H1 (cell line): ENCODE data around the gene SLC1A2. TPM values are rescaled to one million over a fixed set of nuclear protein-coding genes. Genes with fewer than 3 reads are reported as not detected.

Experiments used
- CTCF ChIA-PET: fragments of 300-600 bp; sonication (Branson Sonifier 250); formaldehyde crosslinking; loops from one replicate; lab custom pipeline; 2021; ENCODE audit not compliant: partially characterized antibody; lab: Charles Lee
- POLR2A ChIA-PET: fragments of 300-600 bp; sonication (Branson Sonifier 250); formaldehyde crosslinking; loops from one replicate; lab custom pipeline; 2021; ENCODE audit warnings: inconsistent platforms; ENCODE audit not compliant: partially characterized antibody; lab: Charles Lee
- DNase-seq, 2 experiments: peaks; one replicate each; pipeline versions ENCODE4 v3.0.0 to v3.0.0-alpha.2; 2010 to 2022; ENCODE audit warnings: low spot score in 2 of 2, low read depth in 1 of 2, mixed read lengths in 1 of 2
- FAIRE-seq: peaks from 2 replicates; lab custom pipeline; 2011; peaks lifted over from hg19 to GRCh38; lab: Jason Lieb, UNC
- H2AFZ ChIP-seq: 2 replicates; pipeline ENCODE4 v1.8.1; 2012; ENCODE audit warnings: low read length, inconsistent platforms
- H2AK5ac ChIP-seq: 2 replicates; pipeline ENCODE4 v1.6.1; 2013; ENCODE audit warnings: low read depth, low read length
- H2BK120ac ChIP-seq: replicated peaks from 2 replicates; pipeline ENCODE3; 2013; ENCODE audit warnings: low read depth, low read length, inconsistent platforms
- H2BK12ac ChIP-seq: 2 replicates; pipeline ENCODE4 v1.6.1; 2013; ENCODE audit warnings: low read depth, low read length
- H2BK15ac ChIP-seq: 2 replicates; pipeline ENCODE4 v1.6.1; 2013; ENCODE audit warnings: low read length
- H2BK20ac ChIP-seq: 2 replicates; pipeline ENCODE4 v1.6.1; 2013; ENCODE audit warnings: low read length
- H2BK5ac ChIP-seq: 2 replicates; pipeline ENCODE4 v1.6.1; 2013; ENCODE audit warnings: low read depth, low read length
- H3K14ac ChIP-seq: 2 replicates; pipeline ENCODE4 v1.6.1; 2013; ENCODE audit warnings: inconsistent platforms; ENCODE audit not compliant: insufficient read length
- H3K18ac ChIP-seq: 2 replicates; pipeline ENCODE4 v1.6.1; 2013; ENCODE audit warnings: low read length; ENCODE audit errors: extremely low read depth
- H3K23ac ChIP-seq: 2 replicates; pipeline ENCODE4 v1.6.1; 2013; ENCODE audit warnings: inconsistent platforms; ENCODE audit not compliant: insufficient read length
- H3K23me2 ChIP-seq: 2 replicates; pipeline ENCODE4 v1.6.1; 2013; ENCODE audit warnings: low read depth, low read length
- H3K27ac ChIP-seq: 2 replicates; pipeline ENCODE4 v1.6.1; 2011; ENCODE audit warnings: low read depth, low read length, inconsistent platforms
- H3K27me3 ChIP-seq, 4 experiments: replicated peaks in 1 of 4; 1 replicate in 1 of 4; 2 replicates in 3 of 4; pipeline versions ENCODE4 v1.6.1 to v1.8.1; 2011 to 2013; ENCODE audit warnings: low read length in 3 of 4, mild to moderate bottlenecking in 3 of 4, inconsistent platforms in 2 of 4, mixed read lengths in 2 of 4, moderate library complexity in 1 of 4; ENCODE audit not compliant: control insufficient read depth in 3 of 4, insufficient read depth in 3 of 4; ENCODE audit errors: extremely low read depth in 1 of 4
- H3K36me3 ChIP-seq, 4 experiments: 2 replicates each; pipeline versions ENCODE4 v1.6.1 to v1.8.1; 2011 to 2013; ENCODE audit warnings: mild to moderate bottlenecking in 4 of 4, low read length in 3 of 4, moderate library complexity in 2 of 4, control low read depth in 1 of 4, inconsistent platforms in 1 of 4; ENCODE audit not compliant: insufficient read depth in 4 of 4, control insufficient read depth in 2 of 4
- H3K4ac ChIP-seq: replicated peaks from 2 replicates; pipeline ENCODE3; 2013; ENCODE audit warnings: low read length, low read depth, mixed read lengths, inconsistent platforms; ENCODE audit not compliant: insufficient read length
- H3K4me1 ChIP-seq, 4 experiments: replicated peaks in 1 of 4; 1 replicate in 1 of 4; 2 replicates in 3 of 4; pipeline versions ENCODE4 v1.6.1 to v1.8.1; 2011 to 2013; ENCODE audit warnings: low read length in 3 of 4, inconsistent platforms in 2 of 4, mixed read lengths in 1 of 4; ENCODE audit not compliant: insufficient read depth in 4 of 4, control insufficient read depth in 3 of 4
- H3K4me2 ChIP-seq, 2 experiments: 2 replicates each; pipeline versions ENCODE4 v1.6.1 to v1.8.1; 2011 to 2013; ENCODE audit warnings: low read depth in 2 of 2, low read length in 2 of 2, control low read depth in 1 of 2, inconsistent platforms in 1 of 2, mild to moderate bottlenecking in 1 of 2; ENCODE audit not compliant: insufficient read depth in 1 of 2
- H3K4me3 ChIP-seq, 4 experiments: fragments of 200-600, 300-600 bp in 1 of 4; sonication (generic), shearing (Covaris generic), sonication (Bioruptor Twin) in 1 of 4; 2 replicates each; pipeline versions ENCODE4 v1.5.1 to v1.8.1; 2011 to 2016; ENCODE audit warnings: low read length in 4 of 4, low read depth in 3 of 4, control low read depth in 2 of 4, inconsistent platforms in 2 of 4, mild to moderate bottlenecking in 2 of 4, mixed read lengths in 1 of 4, moderate library complexity in 1 of 4; ENCODE audit not compliant: insufficient read depth in 2 of 4; ENCODE audit errors: extremely low read depth in 1 of 4
- H3K56ac ChIP-seq: replicated peaks from 2 replicates; pipeline ENCODE3; 2013; ENCODE audit warnings: low read depth, mild to moderate bottlenecking, mixed read lengths, low read length, inconsistent platforms; ENCODE audit not compliant: insufficient read length
- H3K79me1 ChIP-seq: 2 replicates; pipeline ENCODE4 v1.6.1; 2013; ENCODE audit warnings: low read depth, low read length, control low read depth
- H3K79me2 ChIP-seq, 2 experiments: 2 replicates each; pipeline versions ENCODE4 v1.6.1 to v1.8.1; 2012 to 2013; ENCODE audit warnings: low read length in 2 of 2, mild to moderate bottlenecking in 2 of 2, inconsistent platforms in 1 of 2; ENCODE audit not compliant: insufficient read depth in 2 of 2, control insufficient read depth in 1 of 2
- H3K9ac ChIP-seq, 4 experiments: replicated peaks in 1 of 4; 1 replicate in 1 of 4; 2 replicates in 3 of 4; pipeline versions ENCODE4 v1.6.1 to v1.8.1; 2011 to 2013; ENCODE audit warnings: low read depth in 3 of 4, low read length in 3 of 4, control low read depth in 2 of 4, mild to moderate bottlenecking in 2 of 4, moderate library complexity in 2 of 4, inconsistent platforms in 1 of 4; ENCODE audit errors: extremely low read depth in 1 of 4
- H3K9me3 ChIP-seq, 2 experiments: 2 replicates each; pipeline versions ENCODE4 v1.6.1 to v1.8.1; 2012 to 2013; ENCODE audit warnings: mild to moderate bottlenecking in 2 of 2, moderate library complexity in 2 of 2, control low read depth in 1 of 2, inconsistent platforms in 1 of 2, low read depth in 1 of 2, low read length in 1 of 2, mixed read lengths in 1 of 2; ENCODE audit not compliant: insufficient read depth in 2 of 2
- H4K20me1 ChIP-seq, 2 experiments: replicated peaks in 1 of 2; 2 replicates each; pipeline versions ENCODE3 to v1.8.1; 2011 to 2013; ENCODE audit warnings: inconsistent platforms in 2 of 2, low read length in 2 of 2, mild to moderate bottlenecking in 1 of 2; ENCODE audit not compliant: insufficient read depth in 2 of 2, control insufficient read depth in 1 of 2
- H4K5ac ChIP-seq: 2 replicates; pipeline ENCODE4 v1.6.1; 2013; ENCODE audit warnings: low read length, low read depth, mixed read lengths, inconsistent platforms; ENCODE audit not compliant: insufficient read length
- H4K8ac ChIP-seq: 2 replicates; pipeline ENCODE4 v1.8.0; 2013; ENCODE audit warnings: mild to moderate bottlenecking, moderate library complexity, low read length, inconsistent platforms; ENCODE audit not compliant: insufficient read depth; ENCODE audit errors: extremely low read depth
- H4K91ac ChIP-seq: replicated peaks from 2 replicates; pipeline ENCODE3; 2013; ENCODE audit warnings: low read length, mixed read lengths, inconsistent platforms; ENCODE audit not compliant: insufficient read length
- ATF2 ChIP-seq: IDR thresholded peaks from 2 replicates; pipeline ENCODE4 v1.6.1; 2012; ENCODE audit warnings: low read length, inconsistent platforms
- CHD1 ChIP-seq: IDR thresholded peaks from 2 replicates; pipeline ENCODE4 v1.6.1; 2012; ENCODE audit warnings: low read depth, low read length, improper control_type of control experiment
- CTCF ChIP-seq, 3 experiments: IDR thresholded peaks; 1 replicate in 2 of 3; 2 replicates in 1 of 3; pipeline versions ENCODE4 v1.5.1 to v1.6.1; 2011; ENCODE audit warnings: low read length in 3 of 3, mild to moderate bottlenecking in 3 of 3, inconsistent platforms in 2 of 3, low read depth in 1 of 3, moderate library complexity in 1 of 3; ENCODE audit not compliant: insufficient read depth in 1 of 3; ENCODE audit errors: control extremely low read depth in 1 of 3
- EGR1 ChIP-seq: IDR thresholded peaks from 2 replicates; pipeline ENCODE4 v1.6.1; 2011; ENCODE audit warnings: low read depth, low read length, borderline replicate concordance
- GTF2F1 ChIP-seq: IDR thresholded peaks from 2 replicates; pipeline ENCODE4 v1.6.1; 2012; ENCODE audit warnings: low read depth, low read length, improper control_type of control experiment, borderline replicate concordance
- MAX ChIP-seq: IDR thresholded peaks from 2 replicates; pipeline ENCODE4 v1.6.1; 2012; ENCODE audit warnings: inconsistent platforms
- SIX5 ChIP-seq: IDR thresholded peaks from 2 replicates; pipeline ENCODE4 v1.6.1; 2011; ENCODE audit warnings: mild to moderate bottlenecking, low read depth, low read length
- SP4 ChIP-seq: IDR thresholded peaks from 2 replicates; pipeline ENCODE4 v1.6.1; 2012; ENCODE audit warnings: low read length, inconsistent platforms
- WGBS, 2 experiments: shearing (Covaris generic) in 1 of 2; methylation state at CpG; one replicate each; pipeline versions ENCODE4 v1.1.6 to v1.1.7; 2013 to 2015; ENCODE audit warnings: low lambda C conversion rate in 2 of 2, mixed read lengths in 2 of 2, inconsistent platforms in 1 of 2, low coverage in 1 of 2, missing lambda C conversion rate in 1 of 2; ENCODE audit not compliant: insufficient replicate concordance in 2 of 2, insufficient coverage in 1 of 2, insufficient read length in 1 of 2; ENCODE audit errors: extremely low coverage in 1 of 2, missing lambda C conversion rate in 1 of 2; 5-methylcytosine and 5-hydroxymethylcytosine counted together
- polyA plus RNA-seq, 7 experiments: library from polyadenylated mRNA; depleted of rRNA in 3 of 7; stranded (reverse) in 5 of 7; unstranded in 2 of 7; fragments of >200 nt in 5 of 7; fragments of 200-250 nt in 2 of 7; gene quantifications; 1 replicate in 5 of 7; 2 replicates in 1 of 7; 4 replicates in 1 of 7; pipeline versions ENCODE4 v1.2.1 to v1.2.3, GENCODE V29; 2011 to 2013; ENCODE audit warnings: missing spikeins in 2 of 7, mixed read lengths in 2 of 7
- total RNA-seq: library from RNA; stranded (reverse); fragmentation: NEBNext Ultra II Directional; extraction: Animal tissue kit (Norgen Biotek cat#: 25700); gene quantifications from 2 replicates; pipeline ENCODE4 v1.2.1, GENCODE V29; 2021
- TF ChIP-seq, protein P1 (sequence below): IDR thresholded peaks from 2 replicates; pipeline ENCODE4 v1.6.1; 2011; ENCODE audit warnings: low read length, improper control_type of control experiment

The SLC1A2 gene
- total and polyA plus RNA-seq, 2 of the 8 experiments (the other 6 are each of a cell fraction or from before 2014, with no cell fraction given): 0.57 to 1.2 TPM

- Histone ChIP-seq H3K18ac (no peak overlapping the region), H4K5ac (no peak overlapping the region), H3K14ac (no peak overlapping the region), H3K4ac (no peak overlapping the region), H2BK5ac (no peak overlapping the region), H3K4me1 (no peaks in the 10 kb centered on the region), H3K9ac (no peak overlapping the region), H3K79me1 (no peaks in the 10 kb centered on the region), H3K27me3 (no peaks in the 10 kb centered on the region; a peak in 2 of 7 replicates), H3K56ac (no peak overlapping the region), H3K4me2 (no peak overlapping the region), H3K4me3 (no peak overlapping the region), H4K8ac (no peak overlapping the region), H3K79me2 (no peaks in the 10 kb centered on the region), H2BK20ac (no peak overlapping the region), H4K20me1 (no peaks in the 10 kb centered on the region), H4K91ac (no peak overlapping the region), H2BK12ac (no peak overlapping the region), H2BK120ac (no peak overlapping the region), H3K36me3 (no peaks in the 10 kb centered on the region), H3K23ac (no peak overlapping the region), H2AFZ (no peak overlapping the region), H2AK5ac (no peak overlapping the region), H3K9me3 (no peaks in the 10 kb centered on the region), H3K27ac (no peak overlapping the region), H3K23me2 (no peaks in the 10 kb centered on the region), H2BK15ac (no peak overlapping the region)
- no peak for FAIRE-seq
- ChIA-PET POLR2A (no interaction called here), CTCF (interaction anchor here (1.0 to 4.8 kb wide), 6 partner anchors 9 to 881 kb away, joined by 3 to 31 read pairs (median 5); partner anchors contain the start of gene ELF5)
- no peak for DNase-seq
- 85% methylated on average over 5 of the region's 5 CpGs; no CpG with 5 or more reads in 1 of the 2 experiments for WGBS, 2 experiments
- TF ChIP-seq CHD1 (no peak), EGR1 (no peak), ATF2 (no peak), SP4 (no peak), MAX (no peak), GTF2F1 (no peak), SIX5 (no peak), CTCF (IDR thresholded peaks at IDR 0.05; ENCODE audit: control extremely low read depth in 1 of 3, insufficient read depth in 1 of 3, low read depth in 1 of 3, low read length in 3 of 3) (no peak)
- TF ChIP-seq, protein P1, sequence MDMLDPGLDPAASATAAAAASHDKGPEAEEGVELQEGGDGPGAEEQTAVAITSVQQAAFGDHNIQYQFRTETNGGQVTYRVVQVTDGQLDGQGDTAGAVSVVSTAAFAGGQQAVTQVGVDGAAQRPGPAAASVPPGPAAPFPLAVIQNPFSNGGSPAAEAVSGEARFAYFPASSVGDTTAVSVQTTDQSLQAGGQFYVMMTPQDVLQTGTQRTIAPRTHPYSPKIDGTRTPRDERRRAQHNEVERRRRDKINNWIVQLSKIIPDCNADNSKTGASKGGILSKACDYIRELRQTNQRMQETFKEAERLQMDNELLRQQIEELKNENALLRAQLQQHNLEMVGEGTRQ: no peak
Observed at GRCh38 chr11:35394941-35395340, 24.4 kb downstream of the SLC1A2 start.
